RWPE1 (cell line): Measurements from ENCODE around the gene IP6K3.

Experiments
- CTCF ChIA-PET: fragments of 350-600 bp; sonication (Branson Sonifier 250); formaldehyde crosslinking; extraction: SDS; loops from one replicate; lab custom pipeline; 2021; lab: Yijun Ruan, JAX
- POLR2A ChIA-PET: fragments of 400-600 bp; formaldehyde crosslinking; extraction: SDS; loops from one replicate; lab custom pipeline; 2020; ENCODE audit warnings: antibody characterized with exemption; ENCODE audit not compliant: low non-redundant PET; lab: Yijun Ruan, JAX
- DNase-seq: peaks from one replicate; pipeline ENCODE4 v3.0.0; 2012; ENCODE audit warnings: low spot score
- H3K27ac ChIP-seq: fragments of 450-650 bp; 2 replicates; pipeline ENCODE4 v1.5.1; 2017
- TF ChIP-seq, protein P1 (sequence below): fragments of 450-650 bp; conservative IDR thresholded peaks from 2 replicates; pipeline ENCODE4 v1.5.1; 2017; ENCODE audit warnings: low read depth, mild to moderate bottlenecking

IP6K3 gene

DNA sequence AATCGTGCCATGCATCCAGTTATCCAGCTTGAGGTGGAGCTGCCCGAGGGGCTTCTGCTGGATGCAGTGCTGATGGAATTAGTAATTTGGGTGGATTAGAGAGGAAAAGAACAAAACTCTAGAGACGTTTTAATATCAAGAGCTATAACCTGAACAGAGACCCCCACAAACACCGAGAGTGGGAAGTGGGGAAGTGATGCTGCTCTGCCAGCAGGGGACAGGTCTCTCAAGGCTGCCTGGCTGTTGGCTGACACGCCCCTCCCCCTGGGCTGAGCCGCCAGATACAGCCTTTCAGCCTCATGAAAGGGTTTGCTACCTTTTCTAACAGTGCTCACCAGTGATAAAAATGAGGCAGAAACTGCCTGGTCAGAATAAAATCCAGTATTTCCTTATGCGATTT lies 32.6 kb upstream of the IP6K3 start:
- TF ChIP-seq, protein P1, sequence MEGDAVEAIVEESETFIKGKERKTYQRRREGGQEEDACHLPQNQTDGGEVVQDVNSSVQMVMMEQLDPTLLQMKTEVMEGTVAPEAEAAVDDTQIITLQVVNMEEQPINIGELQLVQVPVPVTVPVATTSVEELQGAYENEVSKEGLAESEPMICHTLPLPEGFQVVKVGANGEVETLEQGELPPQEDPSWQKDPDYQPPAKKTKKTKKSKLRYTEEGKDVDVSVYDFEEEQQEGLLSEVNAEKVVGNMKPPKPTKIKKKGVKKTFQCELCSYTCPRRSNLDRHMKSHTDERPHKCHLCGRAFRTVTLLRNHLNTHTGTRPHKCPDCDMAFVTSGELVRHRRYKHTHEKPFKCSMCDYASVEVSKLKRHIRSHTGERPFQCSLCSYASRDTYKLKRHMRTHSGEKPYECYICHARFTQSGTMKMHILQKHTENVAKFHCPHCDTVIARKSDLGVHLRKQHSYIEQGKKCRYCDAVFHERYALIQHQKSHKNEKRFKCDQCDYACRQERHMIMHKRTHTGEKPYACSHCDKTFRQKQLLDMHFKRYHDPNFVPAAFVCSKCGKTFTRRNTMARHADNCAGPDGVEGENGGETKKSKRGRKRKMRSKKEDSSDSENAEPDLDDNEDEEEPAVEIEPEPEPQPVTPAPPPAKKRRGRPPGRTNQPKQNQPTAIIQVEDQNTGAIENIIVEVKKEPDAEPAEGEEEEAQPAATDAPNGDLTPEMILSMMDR = no peak
- H3K27ac ChIP-seq = no peak overlapping the region
- ChIA-PET CTCF (no interaction called here), POLR2A (interaction anchor here (0.6 kb wide), 2 partner anchors 8 to 1471 kb away, joined by 3 to 4 read pairs; no protein-coding TSS in a partner anchor)
- DNase-seq = no peak

DNA sequence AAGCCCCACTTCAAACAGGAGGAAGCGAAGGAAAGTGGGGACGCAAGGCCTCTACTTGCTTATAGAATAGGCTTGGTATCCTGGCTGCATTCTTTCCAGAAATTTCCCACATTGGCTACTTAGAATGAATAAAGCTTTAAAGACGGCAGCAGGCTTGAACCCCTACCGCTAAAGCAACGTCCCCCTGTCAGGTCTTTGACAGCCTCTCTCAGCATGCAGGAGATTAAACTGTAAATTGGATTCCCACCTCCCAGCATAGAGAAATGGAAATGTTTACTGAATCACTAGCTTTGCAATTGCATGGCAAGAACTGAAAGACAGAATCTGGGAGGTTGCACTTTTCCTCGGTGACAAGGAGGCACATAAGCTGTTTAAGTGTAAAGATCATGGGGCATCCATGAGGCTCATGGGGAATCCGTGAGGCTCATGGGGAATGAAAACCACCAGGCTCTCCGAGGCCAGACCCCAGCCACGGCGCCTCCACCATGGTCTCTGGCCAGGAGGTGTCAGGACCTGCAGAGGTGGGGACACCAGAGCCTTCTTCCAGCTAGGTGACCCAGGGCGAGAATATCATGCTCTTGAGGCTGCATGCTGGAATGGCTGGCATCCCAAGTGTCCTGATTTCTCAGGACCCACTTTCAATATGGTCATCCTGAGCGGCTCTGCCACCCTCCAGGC lies 31.9 kb upstream of the IP6K3 start:
- TF ChIP-seq, protein P1 = no peak
- CTCF ChIA-PET = interaction anchor here (0.6 kb wide), 1 partner anchor 636 kb away, joined by 8 read pairs; no protein-coding TSS in a partner anchor
- DNase-seq = no peak
- 0 out of 2 replicates have a peak overlapping the region, but pooled peaks have one; percentile 7 for H3K27ac ChIP-seq
- POLR2A ChIA-PET = interaction anchor here (0.6 kb wide), 2 partner anchors 8 to 1472 kb away, joined by 3 to 4 read pairs; no protein-coding TSS in a partner anchor

DNA sequence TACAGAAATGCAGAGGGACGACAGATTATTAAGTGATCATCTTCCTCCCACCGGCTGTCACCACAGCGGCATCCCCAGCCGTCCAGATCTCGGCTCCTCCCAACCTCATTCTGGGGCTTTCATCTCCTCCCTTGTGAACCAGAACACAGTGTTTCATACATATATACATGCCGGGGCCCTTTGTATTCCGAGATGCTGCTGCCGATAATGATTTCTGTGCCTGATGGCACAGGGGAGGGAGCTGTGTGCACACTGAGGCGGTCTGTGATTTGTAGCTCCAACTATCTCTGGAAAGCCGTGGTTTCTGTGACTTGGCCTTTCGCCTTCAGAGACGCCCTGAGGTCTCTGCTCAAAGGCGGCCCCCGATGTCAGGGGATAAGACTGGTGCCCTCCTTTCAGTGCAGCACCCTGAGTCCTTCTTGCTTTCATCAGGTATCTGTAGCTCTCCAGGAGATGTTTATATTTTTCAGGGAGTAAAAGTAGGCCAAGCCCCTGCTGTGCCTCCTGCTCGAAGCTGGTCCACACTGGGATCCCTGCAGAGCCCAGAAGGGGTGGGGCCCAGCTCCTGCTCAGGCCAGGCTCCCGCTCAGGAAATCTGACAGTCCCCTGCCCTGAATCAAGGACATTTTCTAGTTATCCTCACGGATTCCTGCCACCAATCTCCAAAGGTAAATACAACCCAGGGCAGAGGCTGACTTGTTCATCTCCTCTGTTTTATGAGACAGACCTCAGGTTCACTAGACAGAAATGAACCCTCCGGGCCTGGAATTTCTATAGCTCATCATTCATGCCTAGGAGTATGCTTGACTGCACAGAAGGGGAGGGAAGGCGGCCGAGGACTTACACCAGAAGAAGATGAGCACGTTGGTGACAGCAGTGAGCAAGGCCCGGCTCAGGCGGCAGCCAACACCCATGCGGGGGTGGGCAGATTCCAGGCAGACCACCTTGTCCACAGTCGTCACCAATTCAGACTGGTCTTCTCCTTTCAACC lies 31.0 kb upstream of the IP6K3 start:
- CTCF ChIA-PET = interaction anchor here (0.6 kb wide), 1 partner anchor 637 kb away, joined by 8 read pairs; no protein-coding TSS in a partner anchor

DNA sequence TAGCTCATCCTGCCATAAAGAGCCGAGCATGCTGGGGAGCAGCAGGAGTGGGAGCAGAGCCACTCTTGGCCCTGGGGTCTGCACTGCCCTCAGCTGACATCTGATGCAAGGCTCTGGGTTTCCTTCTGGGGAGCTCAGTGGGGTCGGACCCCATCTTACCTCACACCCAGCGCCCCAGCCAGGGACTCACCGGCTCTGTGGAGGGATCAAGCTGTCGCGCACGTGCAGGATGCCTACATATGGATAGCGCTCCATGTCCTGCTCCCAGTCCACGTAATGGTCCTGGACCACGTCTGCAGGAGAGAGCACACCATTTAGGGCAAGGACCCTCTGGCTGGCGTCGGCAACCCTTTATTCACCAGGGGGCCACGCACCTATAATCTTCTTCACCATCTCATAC lies 30.1 kb upstream of the IP6K3 start:
- peak overlapping the region; percentile 30 for H3K27ac ChIP-seq
- TF ChIP-seq, protein P1 = no peak
- POLR2A ChIA-PET = no interaction called here
- no peak for DNase-seq
- CTCF ChIA-PET = interaction anchor here (1.5 to 1.6 kb wide), 2 partner anchors 66 to 251 kb away, joined by 4 to 6 read pairs; partner anchors contain the start of gene UQCC2

More for the DNA sequence above, 31.0 kb upstream of the IP6K3 start:
- peak overlapping the region; percentile 7; the same call in 1 of the 2 replicates for H3K27ac ChIP-seq
- DNase-seq = no peak
- TF ChIP-seq, protein P1 = no peak
- POLR2A ChIA-PET = no interaction called here

DNA sequence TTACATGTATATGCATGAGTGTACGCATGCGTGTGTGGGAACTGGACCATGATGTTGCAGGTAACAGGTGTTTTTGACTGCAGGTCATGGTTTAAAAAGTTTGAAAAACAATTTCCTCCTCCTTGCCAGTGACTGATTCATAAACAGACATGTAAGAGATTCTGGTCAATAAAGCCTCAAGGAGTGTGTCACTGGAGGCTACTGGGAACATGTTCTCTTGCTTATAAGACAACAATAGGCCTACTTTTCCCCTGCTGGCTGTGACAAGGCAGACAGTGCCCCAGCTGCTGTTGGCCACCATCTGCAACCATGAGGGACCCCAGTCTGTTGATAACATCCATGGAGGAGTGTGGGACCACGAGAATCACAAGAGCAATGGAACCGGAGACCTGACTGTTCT lies 29.5 kb upstream of the IP6K3 start:
- DNase-seq = no peak
- H3K27ac ChIP-seq = peak overlapping the region; percentile 94
- CTCF ChIA-PET = interaction anchor here (0.8 to 1.6 kb wide), 3 partner anchors 65 to 251 kb away, joined by 3 to 6 read pairs (median 4); partner anchors contain the start of gene UQCC2
- TF ChIP-seq, protein P1 = no peak
- POLR2A ChIA-PET = no interaction called here

DNA sequence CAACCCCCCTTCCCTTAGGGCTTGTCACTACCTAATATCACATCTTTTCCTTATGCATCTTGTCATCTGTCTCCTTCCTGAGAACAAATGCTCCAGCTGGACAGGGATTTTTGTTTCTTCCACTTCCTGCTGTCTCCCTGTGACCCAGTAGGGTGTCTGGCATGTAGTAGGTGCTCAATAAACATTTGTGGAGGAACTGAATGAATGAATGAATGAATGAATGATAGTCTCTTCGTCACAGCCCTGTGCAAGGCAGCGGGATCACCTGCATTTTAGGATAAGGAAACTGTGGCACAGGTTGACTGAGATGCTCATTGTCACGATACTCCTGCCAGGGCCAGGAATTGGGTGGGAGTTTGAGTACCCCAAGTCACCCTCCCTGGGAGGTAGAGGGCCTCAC lies 28.1 kb upstream of the IP6K3 start:
- ChIA-PET POLR2A (no interaction called here), CTCF (interaction anchor here (0.6 to 0.8 kb wide), 2 partner anchors 13 to 64 kb away, joined by 3 read pairs; partner anchors contain the start of gene UQCC2)
- no peak for DNase-seq
- peak overlapping the region; percentile 94 for H3K27ac ChIP-seq
- TF ChIP-seq, protein P1 = no peak
